ENCODE data around the gene KIRREL2.
"Not testable (repeated sequence)": the region's sequence is repeated elsewhere in the genome, so short reads cannot be mapped to it uniquely, and the experiment has no call there.

KIRREL2 gene

GRCh38 chr19:35870124-35870736 lies 13.5 kb downstream of the KIRREL2 start:
- peak; percentile 89 for DNase-seq

- DNase-seq, result no peak
Measured at GRCh38 chr19:35870798-35871197, 14.1 kb downstream of the KIRREL2 start.

GRCh38 chr19:35871611-35872010 lies 14.9 kb downstream of the KIRREL2 start:
- no peak for DNase-seq

GRCh38 chr19:35872180-35872579 lies 15.5 kb downstream of the KIRREL2 start:
- peak; percentile 22 for DNase-seq

- no peak for DNase-seq
Measured at GRCh38 chr19:35874392-35874930, 17.8 kb downstream of the KIRREL2 start.

- DNase-seq, result no peak
Measured at GRCh38 chr19:35879068-35879467, 22.4 kb downstream of the KIRREL2 start.

GRCh38 chr19:35879770-35880317 lies 23.1 kb downstream of the KIRREL2 start:
- DNase-seq, result peak; percentile 95

- DNase-seq, result peak; percentile 81
Measured at GRCh38 chr19:35882114-35882832, 25.6 kb downstream of the KIRREL2 start.

GRCh38 chr19:35883882-35884281 lies 27.2 kb downstream of the KIRREL2 start:
- no peak for DNase-seq

- DNase-seq, result no peak
Measured at GRCh38 chr19:35885225-35885738, 28.6 kb downstream of the KIRREL2 start.

GRCh38 chr19:35885904-35886303 lies 29.2 kb downstream of the KIRREL2 start:
- DNase-seq, result no peak

- no peak for DNase-seq
Measured at GRCh38 chr19:35887197-35887596, 30.5 kb downstream of the KIRREL2 start.

- DNase-seq, result no peak
Measured at GRCh38 chr19:35888398-35888797, 31.7 kb downstream of the KIRREL2 start.

GRCh38 chr19:35889370-35890112 lies 32.8 kb downstream of the KIRREL2 start:
- no peak for DNase-seq

- no peak for DNase-seq
Measured at GRCh38 chr19:35890113-35890650, 33.5 kb downstream of the KIRREL2 start.

- not testable (repeated sequence) for DNase-seq
Measured at GRCh38 chr19:35891819-35892218, 35.1 kb downstream of the KIRREL2 start.

- DNase-seq, result no peak
Measured at GRCh38 chr19:35894342-35894741, 37.6 kb downstream of the KIRREL2 start.

- no peak for DNase-seq
Measured at GRCh38 chr19:35895911-35896642, 39.4 kb downstream of the KIRREL2 start.

GRCh38 chr19:35896643-35897040 lies 39.9 kb downstream of the KIRREL2 start:
- no peak for DNase-seq

- no peak for DNase-seq
Measured at GRCh38 chr19:35897706-35898451, 41.2 kb downstream of the KIRREL2 start.

- no peak for DNase-seq
Measured at GRCh38 chr19:35898499-35898809, 41.7 kb downstream of the KIRREL2 start.
